ENCODE results near the gene MAD1L1.
"Not testable (repeated sequence)": the region's sequence is repeated elsewhere in the genome, so short reads cannot be mapped to it uniquely, and the experiment has no call there.

Gene MAD1L1

DNA sequence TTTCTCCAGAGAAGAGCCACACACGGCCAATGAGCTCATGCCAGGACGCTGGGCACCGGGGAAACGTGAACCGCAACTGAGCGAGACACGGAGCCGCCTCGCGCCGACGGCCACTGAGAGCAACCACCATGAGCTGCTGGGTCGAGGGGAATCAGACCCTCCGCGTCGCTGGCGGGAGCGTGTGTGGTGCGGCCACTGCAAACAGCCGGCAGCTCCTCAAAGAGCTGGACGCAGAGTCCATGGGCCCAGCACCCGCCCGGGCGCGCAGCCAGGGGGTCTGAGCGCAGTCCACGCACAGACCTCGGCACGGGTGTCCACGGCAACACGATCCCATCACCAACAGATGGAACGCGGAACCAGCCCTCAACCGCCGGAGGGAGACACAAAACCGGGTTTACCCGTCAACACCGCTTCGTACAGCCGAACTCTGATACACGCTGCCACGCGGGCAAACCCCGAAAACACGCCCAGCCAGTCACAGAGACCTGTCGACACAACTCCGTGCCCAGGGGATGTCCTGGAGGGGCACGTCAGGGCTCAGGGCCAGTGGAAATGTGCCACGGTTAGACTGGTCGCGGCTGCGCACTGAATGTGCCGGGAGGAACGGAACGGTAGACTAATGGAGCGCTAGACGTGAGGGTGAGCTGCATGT is 415.6 kb downstream of the MAD1L1 start:
- DNase-seq (ENCODE audit: low read depth), result no peak

DNA sequence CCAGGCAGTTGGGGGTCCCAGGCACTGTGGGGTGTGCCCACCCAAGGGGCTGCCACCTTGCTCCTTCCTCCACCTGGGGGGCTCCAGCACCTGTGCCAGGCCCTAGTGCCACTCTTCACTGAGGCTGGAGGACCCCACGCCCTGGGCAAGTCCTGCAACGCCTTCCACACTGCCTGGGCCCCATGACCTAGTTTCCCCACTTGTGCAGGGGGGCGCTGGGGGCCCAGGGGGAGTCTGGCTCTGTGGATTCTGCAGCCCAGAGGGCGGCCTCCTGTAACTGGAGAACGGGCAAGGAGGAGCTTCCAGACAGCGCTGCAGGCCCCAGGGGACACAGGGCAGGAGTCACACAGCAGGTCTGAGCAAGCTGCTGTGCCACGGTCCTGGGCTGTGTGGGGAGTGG is 416.3 kb downstream of the MAD1L1 start:
- DNase-seq (ENCODE audit: low read depth), result not testable (repeated sequence)

DNA sequence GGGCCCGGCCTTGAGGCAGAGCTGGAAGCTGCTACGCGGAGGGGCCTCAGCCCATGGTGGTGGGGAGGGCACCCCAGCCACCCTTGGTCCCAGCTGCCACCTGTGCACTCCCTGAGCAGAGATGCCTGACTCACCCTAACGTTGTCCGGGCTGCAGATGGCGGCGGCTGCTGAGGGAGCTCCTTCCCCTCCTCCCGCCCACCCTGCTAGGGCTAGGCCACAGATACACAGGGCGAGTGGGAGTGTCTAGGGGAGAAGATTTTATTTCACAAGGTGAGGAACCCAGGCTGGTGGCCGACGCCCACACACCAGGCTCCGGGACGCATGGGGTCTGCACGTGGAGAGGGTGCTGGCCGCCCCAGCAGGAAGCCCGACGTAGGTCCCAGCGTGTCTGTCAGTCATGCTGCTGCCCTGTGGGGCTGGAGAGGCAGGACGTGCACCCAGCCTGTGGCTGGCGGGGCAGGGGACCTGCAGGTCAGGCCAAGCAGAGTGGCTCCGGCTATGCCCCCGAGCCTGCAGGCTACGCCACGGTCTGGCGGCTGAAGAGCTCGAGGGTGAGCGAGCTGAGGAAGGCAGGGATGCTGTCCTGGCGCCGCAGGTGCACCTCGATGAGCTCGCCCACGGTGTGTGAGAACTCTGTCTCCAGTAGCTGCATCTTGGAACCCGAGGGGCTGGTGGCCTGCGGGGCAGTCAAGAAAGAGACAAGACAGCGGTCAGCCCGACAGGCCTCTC is 417.0 kb downstream of the MAD1L1 start:
- DNase-seq (ENCODE audit: low read depth), result not testable (repeated sequence)

DNA sequence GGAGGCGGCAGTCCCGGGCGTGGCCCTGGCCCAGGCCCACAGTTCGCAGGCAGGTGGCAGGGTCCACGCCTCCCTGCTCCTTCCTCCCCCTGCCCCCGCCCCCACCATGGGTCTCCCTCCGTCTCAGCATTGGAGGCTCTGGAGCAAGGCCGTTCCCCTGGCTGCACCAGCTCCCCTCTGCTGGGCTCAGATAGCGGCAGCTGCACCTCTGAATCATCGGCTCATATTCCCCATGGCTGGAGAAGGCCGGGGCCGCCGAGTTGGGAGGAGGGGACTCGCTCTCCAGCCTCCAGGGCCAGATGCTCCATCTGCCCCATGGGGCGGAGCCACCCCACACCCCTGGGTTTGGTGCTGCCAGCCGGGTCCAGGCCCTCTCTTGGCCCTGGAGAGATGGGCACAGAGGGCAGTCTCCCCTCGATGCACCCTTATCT is 417.7 kb downstream of the MAD1L1 start:
- no peak for DNase-seq (ENCODE audit: low read depth)

DNA sequence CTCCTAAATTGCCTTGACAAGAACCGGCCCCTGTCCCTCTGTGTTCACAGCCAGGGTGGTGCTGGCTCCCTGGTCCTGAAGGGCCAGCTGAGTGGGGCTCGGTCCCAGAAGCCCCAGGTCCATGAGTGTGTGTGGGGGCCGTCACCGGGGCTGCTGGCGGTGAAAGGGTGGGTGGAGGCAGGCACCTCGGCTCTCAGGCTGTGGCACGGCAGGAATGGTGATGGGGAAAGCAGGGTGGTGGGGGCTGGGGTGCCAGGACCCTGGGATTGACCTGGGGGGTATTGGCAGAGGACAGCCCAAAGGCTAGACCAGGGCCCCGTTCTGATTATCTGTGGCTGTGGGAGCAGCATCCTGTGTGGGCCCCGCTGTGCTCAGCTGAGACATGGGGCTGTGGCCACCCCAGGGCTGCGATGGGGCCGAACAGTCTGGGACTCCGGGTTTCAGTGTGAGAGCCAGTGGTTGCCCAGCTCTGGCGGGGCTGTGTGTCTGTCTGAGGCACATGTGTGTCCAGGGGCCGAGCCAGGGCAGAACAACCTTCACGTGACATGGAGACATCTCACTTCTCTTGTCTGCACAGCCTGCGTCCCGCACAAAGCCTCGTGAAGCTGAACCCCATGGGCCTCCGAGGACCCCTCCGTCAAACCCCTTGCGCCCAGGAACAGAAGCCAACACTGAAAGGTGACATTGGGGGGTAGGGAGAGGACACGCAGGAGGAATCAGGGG is 418.5 kb downstream of the MAD1L1 start:
- DNase-seq (ENCODE audit: low read depth), result no peak

DNA sequence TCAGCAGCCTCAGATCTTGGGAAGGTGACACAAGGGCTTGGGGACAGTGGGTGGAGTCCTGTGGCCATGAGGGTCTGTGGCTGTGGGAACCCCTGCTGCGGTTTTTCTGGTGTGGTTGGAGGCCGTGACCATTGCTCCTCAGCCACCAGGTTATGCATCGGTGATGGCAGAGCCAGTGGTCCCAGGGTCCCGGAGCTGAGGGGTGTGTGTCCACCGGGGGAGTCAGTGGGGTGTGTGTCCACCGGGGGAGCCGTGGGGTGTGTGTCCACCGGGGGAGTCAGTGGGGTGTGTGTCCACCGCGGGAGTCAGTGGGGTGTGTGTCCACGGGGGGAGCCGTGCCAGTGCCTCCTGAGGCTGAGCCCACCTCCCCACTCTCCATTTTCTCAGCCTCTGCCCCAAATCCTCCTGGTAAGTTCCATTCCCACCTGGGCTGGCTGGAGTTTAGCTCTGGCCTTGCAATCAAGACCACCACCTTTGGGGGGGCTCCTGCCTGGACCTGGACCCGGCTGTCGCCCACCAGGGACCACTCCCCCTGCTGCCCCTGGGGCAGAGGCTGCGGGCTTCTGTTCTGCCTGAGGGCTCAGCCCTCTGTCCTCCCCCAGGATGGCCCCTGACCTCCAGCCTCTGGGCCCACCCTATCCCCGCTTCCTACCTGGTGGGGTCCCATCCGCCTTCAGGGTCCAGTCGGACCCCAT is 419.2 kb downstream of the MAD1L1 start:
- no peak for DNase-seq (ENCODE audit: low read depth)

DNA sequence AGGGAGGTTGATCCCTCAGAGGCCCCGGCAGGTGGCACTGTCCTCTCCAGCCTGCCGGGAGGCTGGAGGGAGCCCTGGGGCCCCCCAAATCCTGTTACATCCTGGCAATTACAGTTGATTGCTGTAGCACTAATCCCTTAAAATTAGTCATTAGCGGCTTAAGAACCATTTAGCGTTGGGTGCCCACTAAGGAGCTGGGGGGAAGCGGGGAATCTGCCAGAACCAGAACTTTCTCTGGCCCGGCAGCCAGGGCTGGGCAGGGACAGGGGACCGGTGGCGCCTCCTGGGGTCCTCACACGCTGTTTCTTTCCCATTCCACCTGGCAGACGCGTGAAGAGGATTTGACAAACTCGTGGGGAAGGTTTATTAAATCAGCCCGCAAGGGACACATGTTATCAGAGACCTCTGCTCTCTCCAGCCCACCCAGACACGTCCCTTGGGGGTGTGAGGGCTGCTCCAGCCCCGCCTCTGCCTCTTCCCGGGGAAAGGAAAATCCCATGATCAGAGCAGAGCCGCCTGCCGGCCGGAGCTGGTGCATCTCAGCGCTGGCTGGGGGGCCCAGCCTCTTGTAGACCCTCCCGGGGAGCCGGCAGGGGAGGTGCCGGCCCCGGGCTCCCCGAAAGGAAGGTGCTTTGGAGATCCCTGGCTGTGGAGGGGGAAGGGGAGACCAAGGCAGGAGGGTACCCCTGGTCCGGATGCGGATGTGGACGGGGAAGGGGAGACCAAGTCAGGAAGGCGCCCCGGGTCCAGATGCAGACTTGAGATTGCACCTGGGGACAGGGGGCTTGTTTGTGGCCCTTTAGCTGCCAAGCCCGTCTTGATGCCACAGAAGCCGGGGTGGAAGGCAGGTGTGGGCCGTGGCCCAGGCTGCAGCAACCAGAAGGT is 420.0 kb downstream of the MAD1L1 start:
- DNase-seq (ENCODE audit: low read depth), result no peak

DNA sequence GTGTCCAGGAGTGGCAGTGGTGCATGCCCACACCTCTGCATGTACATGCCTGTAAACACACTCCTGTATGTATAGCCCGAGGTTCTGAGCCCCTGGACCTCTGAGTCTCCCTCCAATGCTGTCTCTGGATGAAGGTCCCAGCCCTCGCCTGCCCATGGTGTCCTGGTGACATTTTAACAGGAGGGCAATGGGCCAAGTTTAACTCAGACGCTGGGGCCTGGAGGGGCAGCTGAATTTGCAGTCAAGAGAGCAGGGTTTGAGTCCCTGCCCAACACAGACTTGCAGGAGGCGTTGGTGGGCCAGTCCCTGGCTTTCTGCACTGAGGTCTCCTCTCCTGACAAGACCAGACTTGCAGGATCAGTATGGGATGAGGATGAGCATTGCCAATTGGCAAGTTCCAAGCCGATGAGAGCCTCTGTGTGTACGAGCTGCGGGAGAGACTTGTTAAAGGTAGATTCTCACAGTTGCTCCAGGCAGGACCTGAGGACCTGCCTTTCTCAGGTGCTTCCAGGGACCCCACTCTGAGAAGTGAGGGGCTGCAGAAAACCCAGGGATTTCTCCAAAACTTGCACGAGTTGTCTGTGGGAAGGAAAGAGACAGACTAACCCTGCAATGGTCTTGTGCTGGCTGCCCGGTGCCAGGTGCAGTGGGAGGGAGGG is 420.8 kb downstream of the MAD1L1 start:
- DNase-seq (ENCODE audit: low read depth), result no peak

DNA sequence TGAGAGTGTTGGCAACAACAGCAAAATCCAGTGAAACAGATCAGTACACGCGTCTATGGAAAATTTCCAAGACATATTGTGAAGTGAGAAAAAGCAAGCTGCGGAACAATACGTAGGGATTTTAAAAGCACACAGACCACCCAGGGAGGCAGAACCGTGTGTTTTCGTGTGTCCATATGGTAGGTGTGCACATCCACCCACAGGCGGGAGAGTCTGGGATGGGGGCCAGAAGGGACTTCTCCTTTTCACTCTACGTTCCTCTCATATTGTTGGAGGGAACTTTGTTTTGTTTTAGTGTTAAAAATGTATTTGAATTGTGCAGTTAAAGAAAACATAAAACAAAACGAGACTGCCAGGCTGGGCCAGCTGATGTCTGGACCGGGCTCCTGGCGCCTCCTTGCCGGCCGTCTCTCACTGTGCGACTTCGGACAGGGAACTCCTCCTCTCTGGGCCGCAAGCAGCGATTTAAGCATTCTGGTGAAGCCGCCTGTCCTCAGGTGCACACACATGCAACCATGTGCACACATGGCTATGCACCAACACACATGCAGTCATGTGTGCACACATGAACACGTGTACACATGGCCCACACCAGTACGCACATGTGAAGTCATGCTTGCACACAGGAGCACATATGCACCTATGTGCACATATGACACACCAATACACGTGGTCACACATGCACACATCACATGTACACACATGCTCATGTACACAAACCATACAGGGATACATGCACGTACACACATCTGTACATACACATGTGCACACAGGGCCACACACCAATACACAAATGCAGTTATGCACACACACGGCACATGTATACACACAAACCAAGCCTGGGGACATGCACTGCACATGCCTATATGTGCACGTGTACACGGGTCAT is 421.5 kb downstream of the MAD1L1 start:
- DNase-seq (ENCODE audit: low read depth), result no peak

DNA sequence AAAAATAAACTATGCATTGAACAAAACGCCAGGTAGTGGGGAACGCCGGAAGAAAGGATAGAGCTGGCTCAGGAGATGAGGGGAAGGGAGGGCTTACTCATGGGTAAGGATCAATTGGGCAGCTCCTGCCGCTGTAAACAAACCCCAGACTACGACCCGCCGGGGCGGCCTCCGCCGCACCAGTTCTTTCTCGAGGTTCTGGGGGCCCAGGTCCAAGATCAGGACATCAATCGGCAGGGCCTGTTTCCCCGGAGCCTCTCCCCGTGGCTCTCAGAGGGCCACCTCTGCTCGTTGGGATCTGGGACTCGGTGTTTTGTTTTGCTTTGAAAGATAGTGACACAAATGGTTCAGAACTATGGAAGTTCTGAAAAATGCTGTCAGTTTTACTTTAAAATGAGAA is 422.2 kb downstream of the MAD1L1 start:
- no peak for DNase-seq (ENCODE audit: low read depth)

DNA sequence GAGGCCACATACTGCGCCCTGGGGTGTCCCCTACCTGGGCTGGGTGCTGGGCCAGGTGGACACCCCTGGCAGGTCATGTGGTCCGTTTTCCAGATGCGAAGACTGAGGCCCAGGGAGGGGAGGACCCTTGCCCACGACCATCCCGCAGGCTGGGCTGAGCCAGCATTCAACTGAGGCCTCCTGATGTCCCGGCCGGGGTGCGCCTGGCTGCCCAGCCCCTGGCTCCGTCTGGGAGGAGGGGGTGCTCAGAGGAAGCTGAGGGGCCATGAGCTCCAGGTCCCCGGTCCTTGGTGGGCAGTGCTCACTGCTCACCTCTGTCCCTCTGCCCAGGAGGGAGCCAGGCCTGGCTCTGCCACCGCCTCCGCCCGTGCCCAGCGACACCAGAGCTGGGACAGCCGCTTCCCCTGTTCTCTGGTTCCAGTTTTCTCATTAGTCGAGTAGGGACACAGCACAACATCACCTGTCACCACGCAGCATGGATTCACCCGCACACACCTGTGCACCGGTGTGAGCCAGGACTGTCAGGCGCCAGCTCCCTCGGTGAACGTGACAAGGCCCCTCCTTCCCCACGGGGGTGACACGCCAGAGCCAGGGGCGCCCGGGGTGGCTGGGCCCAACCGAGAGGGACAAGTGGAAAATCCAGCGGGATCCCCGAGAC is 423.0 kb downstream of the MAD1L1 start:
- no peak for DNase-seq (ENCODE audit: low read depth)

DNA sequence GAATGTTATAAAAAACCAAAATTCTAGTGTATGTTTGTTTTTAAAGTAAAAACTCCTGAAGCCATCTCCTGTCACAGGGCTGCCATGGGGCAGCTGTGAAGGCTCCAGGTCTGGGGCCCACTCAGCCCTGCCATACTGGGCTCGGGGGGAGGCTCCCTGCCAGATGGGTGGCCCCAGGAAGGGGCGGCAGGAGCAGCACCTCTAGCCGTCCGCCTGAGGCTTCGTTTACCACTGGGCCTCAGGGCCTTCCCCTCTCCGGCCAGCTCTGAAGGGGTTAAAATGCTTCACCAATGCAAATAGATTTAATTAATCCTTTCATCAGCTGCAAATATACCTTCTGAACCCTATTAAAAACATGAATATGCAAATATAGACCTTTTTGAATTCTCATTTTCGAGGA is 423.7 kb downstream of the MAD1L1 start:
- DNase-seq (ENCODE audit: low read depth), result no peak

DNA sequence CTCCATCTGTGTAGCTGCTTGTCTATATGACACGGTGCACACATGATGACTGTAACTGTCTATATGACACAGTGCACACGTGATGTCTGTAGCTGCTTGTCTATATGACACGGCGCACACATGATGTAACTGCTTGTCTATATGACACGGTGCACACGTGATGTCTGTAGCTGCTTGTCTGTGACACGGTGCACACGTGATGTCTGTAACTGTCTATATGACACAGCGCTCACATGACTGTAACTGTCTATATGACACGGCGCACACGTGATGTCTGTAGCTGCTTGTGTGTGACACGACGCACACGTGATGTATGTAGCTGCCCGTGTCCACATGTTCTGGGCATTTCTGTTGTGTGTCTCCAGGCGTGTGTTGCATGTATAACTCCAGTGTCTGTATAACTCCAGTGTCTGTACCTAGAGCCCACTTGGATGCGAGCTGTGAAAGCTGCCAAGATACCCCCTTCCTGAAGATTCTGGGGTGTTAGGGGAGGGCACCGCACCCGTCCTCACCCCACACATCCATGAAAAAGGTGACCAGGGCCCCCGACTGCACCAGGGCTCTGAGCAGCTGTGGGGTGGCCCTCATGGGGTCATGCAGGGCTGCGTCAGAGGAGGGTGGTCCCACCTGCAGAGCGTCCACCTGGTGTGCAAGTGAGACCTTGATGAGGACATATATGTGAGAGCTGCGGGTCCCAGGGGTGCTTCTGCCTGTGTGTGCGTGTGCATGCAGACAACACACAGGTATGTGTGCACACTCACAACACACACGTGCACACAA is 424.7 kb downstream of the MAD1L1 start:
- DNase-seq (ENCODE audit: low read depth), result no peak

DNA sequence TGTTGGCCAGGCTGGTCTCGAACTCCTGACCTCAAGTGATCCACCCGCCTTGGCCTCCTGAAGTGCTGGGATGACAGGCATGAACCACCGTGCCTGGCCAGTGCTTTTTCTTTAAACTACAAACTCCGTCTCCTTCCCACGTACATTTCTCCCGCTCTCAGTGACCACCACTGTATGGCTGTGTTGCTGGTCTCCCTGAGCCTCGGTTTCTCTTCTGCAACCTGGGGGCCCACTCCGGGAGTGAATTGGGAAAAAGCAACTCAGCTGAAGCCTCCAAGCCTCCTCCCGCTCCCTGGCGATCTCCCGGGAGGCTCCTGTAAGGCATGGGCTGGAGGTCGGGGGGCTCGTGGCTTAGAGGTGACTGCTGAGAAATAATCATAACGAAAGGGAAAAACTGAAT is 426.4 kb downstream of the MAD1L1 start:
- DNase-seq (ENCODE audit: low read depth), result no peak

DNA sequence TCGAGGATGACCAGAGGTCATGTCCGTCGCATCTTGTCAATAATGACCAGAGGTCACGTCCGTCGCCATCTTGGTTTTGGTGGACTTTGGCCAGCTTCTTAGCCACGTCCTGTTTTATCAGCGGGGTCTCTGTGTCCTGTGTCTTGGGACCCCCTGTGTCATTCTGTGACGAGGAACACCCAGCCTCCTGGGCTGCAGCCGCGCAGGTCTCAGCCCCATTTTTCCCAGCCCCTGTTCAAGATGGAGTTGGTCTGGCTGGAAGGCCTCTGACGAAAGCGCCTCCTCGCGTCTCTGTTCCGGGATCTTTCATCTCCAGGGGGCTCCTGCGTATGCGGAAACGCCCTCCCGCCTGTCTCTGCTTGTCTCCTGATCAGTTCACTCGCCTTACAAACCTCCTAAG is 428.4 kb downstream of the MAD1L1 start:
- no peak for DNase-seq (ENCODE audit: low read depth)

DNA sequence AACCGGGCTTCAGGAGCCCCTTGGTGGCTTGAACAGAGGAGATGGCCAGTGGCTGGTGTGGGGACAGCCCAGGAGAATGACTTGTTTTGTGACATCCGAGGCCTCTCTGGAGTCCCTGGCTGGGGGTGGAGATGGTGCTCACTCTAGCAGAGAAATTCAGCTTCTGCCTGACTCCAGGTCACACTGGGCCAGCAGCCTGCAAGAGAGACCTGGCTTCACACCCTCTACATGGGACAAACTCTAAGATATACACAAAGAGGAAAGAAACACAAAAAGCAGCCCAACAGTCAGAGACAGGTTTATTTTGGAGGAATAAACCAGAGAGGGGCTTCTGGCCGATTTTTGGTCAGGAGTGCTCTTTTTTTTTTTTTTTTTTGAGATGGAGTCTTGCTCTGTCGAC is 429.8 kb downstream of the MAD1L1 start:
- DNase-seq (ENCODE audit: low read depth), result no peak

DNA sequence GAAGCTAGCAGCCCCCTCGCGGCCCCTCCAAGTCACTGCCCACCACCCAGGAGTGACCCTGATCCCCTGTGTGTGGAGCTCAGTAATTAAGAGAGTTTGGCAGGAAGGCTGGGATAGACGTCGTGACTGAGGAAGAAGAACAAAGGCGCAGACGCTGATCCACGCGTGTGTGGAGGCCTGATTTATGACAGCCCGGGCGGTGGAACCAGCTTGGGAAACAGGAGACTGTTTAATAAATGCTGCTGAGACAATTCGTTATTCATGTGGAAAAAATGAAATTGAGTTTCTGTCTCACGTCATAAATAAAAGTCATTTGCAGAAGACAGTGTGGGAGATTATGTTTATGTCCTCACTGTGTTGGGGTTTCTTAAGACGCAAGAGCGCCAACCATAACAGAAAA is 431.8 kb downstream of the MAD1L1 start:
- no peak for DNase-seq (ENCODE audit: low read depth)

DNA sequence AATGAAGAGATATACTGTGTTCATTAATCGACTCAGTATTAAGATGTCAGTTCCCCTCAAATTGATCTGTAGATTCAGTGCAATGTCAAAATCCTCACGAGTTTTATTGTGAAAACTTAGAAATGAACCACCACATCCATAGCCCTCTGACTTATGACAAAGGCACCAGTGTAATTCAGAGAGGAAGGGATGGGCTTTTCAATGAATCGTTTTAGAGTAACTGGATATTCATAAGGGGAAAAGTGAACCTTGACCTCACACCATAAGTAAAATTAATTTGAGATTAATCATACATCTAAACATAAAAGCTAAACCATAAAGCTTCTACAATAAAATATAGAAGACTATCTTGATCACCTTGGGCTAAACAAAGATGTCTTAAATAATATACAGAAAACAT is 434.6 kb downstream of the MAD1L1 start:
- DNase-seq (ENCODE audit: low read depth), result no peak

Measured in T-helper 22 cell (primary cell).